DMS79 (cell line): Measurements from ENCODE around the gene CCDC136.

Source experiments
- DNase-seq: peaks from one replicate; lab custom pipeline; 2025; lab: John Stamatoyannopoulos, UW

The CCDC136 gene

GRCh38 chr7:128862571-128863432 lies 71.0 kb downstream of the CCDC136 start, which contains the start of gene ATP6V1F:
Gene ATP6V1F, plus strand, starts transcription at chr7:128862856. Its CDS starts 49 bp downstream, at chr7:128862905.
- DNase-seq, result peak; percentile 93

DNA sequence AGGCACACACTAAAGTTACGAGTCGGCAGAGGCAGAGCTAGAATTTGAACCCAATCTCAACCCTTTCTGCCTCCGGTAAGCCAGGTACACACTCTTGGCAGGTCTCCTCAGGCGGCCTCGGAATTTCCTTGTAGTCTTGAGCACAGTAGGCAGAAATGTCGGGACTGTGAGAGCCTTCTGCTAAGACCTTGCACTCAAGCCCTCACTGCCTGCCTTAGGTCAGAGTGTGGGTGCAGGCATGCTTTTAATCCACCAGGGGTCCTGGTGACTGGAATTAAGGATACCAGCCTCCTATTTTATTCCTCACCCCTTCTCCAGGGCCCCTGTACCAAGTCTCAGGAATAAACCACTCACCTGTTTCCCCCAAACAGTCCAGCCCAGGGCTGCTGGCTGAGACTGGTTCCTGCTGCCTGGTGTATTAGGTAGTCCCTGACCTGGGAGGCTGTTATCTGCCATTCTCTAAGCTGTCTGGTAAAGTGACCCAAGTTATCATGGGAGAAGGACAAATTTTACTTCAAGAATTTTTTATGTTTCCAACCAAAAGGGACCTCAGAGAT lies 71.7 kb downstream of the CCDC136 start:
- DNase-seq, result peak; percentile 54

- no peak for DNase-seq
Observed at GRCh38 chr7:128865303-128865702, 73.5 kb downstream of the CCDC136 start.

DNA sequence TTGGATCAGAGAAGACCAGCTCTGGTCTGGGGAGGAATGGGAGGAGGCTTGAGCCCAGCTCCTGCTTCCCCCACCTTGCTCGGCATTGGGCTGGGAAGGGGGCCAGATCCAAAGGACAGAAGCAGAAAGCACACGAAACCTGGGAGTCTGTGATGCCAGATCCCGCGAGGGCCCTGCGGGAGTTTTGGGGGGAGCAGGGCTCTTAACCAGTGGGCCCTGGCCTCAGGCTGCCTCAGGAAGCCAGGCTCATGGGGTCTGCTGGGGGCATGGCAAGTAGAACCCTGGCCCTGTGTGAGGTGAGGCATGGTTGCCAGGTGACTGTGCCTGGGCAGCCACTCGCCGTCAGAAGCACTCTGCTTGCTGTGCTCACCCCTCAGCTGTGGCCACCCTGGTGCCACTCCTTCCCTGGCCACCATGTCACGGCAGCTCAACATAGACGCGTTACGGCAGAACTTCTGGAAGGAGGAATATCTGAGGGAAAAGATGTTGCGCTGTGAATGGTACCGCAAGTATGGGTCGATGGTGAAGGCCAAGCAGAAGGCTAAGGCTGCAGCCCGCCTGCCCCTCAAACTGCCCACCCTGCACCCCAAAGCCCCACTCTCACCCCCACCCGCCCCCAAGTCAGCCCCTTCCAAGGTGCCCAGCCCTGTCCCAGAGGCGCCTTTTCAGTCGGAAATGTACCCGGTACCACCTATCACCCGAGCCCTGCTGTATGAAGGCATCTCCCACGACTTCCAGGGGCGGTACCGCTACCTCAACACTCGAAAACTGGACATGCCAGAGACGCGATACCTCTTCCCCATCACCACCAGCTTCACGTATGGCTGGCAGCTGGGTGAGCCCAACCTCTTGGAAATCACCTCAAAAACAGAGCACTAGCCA lies 74.5 kb downstream of the CCDC136 start:
- DNase-seq, result no peak

- no peak for DNase-seq
Observed at GRCh38 chr7:128867241-128867640, 75.5 kb downstream of the CCDC136 start.

DNA sequence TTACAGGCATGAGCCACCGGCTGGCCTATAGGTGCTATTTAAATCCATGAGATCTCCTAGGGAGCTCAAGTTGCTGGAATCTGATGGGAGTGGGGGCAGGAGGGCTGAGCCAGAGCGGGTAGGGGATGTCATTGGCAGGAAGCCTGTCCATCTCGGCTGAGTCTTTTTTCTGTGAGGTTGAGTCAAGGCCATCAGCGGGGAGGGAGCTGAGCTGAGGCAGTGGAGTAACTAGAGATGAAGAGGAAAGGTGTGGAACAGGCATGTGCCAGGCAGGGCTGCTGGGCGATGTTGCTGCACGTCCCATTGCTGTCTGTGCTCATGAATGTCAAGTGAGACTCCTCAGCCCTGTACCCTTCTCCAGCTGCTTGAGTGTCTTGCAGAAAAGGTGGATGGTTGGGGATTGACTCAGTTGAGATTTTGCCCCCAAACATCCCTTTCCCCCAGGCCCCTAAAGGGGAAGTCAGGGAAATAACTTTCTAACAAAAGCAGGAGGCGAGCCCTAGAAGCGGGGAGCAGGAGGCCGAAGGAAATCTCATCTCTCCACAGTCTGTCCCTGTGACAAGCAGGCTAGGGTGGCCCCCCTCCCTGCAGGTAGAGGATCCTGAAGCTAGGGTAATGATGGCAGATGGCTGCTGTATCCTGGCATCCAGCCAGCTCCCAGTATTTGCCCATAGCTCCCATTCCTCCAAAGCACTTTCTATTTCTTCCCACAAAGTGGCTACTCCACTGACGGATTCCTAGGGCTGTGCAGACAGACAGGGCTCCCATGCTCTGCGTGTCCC lies 76.3 kb downstream of the CCDC136 start:
- DNase-seq, result peak; percentile 51

- no peak for DNase-seq
Observed at GRCh38 chr7:128868624-128869137, 76.9 kb downstream of the CCDC136 start.

- DNase-seq, result peak; percentile 25
Observed at GRCh38 chr7:128869138-128869943, 77.6 kb downstream of the CCDC136 start.

DNA sequence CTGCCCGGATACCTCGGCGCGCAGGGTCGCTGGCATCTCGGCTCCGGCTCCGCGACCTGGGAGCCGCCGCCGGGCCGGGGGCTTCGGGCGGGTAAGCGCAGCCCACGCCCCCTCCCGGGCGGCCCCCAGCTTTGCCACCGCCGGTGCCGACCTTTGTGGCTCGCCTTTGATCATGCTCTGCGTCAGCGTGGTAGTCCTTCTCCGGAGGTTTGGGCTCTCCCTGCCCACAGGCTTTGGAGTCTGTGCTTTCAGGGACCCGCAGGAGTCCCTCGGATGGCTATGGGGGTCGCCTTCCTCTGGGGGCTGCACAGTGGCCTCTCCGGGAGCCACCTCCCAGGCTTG lies 78.1 kb downstream of the CCDC136 start:
- no peak for DNase-seq

- no peak for DNase-seq
Observed at GRCh38 chr7:128871050-128871449, 79.3 kb downstream of the CCDC136 start.
